ENCODE results near the gene DUSP18. TPM values are rescaled to one million over a fixed set of nuclear protein-coding genes. Genes with fewer than 3 reads are reported as not detected.

DUSP18 gene
- total RNA-seq, 2 donors from 2014 or later, result 7.3 to 7.6 TPM

DNA sequence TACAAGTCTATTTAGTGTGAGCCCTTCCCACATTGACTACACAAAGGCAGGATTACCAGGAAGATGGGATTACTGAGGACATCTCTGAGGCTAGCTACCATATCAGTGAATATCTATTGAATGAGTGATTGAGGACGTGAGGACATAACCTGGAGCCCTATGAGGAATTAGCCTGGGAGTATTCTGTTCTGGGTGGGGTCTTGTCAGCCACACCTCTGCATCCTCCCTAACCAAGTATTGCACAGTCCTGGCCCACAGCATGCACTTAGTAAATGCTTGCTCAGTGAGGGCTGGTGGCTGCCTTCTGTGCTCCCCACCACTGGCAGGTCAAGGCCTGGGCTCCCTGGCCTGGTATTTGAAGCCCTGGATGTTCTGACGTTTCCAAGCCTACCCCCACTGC, 14.8 kb downstream of the DUSP18 start:
- 74 to 85% methylated on average over 2 of the region's 2 CpGs for WGBS, 2 experiments (ENCODE audit: insufficient coverage in 1 of 2, insufficient read length in 1 of 2)
- H3K27ac Mint-ChIP-seq, result no peak overlapping the region
- Histone ChIP-seq H3K9me3 (ENCODE audit: control insufficient read depth, low read length) (no peaks in the 10 kb centered on the region), H3K27ac (ENCODE audit: low read depth, low read length) (no peak overlapping the region), H3K27me3 (ENCODE audit: control insufficient read depth, insufficient read depth, low read length, poor library complexity, severe bottlenecking) (no peaks in the 10 kb centered on the region), H3K36me3 (ENCODE audit: control insufficient read depth, insufficient read depth, low read length) (no peaks in the 10 kb centered on the region), H3K9ac (ENCODE audit: extremely low read depth, low read length, poor library complexity, severe bottlenecking) (no peak overlapping the region), H3K4me3 (ENCODE audit: low read length) (no peak overlapping the region), H3K4me1 (ENCODE audit: control insufficient read depth, insufficient read depth, low read length) (peaks cover 5% of the 10 kb centered on the region)
- H3K4me1 Mint-ChIP-seq, result peaks cover 20% of the 10 kb centered on the region
- DNase-seq, result no peak
- peaks cover 2% of the 10 kb centered on the region for H3K36me3 Mint-ChIP-seq (ENCODE audit: low read depth)
- TF ChIP-seq, protein P1, sequence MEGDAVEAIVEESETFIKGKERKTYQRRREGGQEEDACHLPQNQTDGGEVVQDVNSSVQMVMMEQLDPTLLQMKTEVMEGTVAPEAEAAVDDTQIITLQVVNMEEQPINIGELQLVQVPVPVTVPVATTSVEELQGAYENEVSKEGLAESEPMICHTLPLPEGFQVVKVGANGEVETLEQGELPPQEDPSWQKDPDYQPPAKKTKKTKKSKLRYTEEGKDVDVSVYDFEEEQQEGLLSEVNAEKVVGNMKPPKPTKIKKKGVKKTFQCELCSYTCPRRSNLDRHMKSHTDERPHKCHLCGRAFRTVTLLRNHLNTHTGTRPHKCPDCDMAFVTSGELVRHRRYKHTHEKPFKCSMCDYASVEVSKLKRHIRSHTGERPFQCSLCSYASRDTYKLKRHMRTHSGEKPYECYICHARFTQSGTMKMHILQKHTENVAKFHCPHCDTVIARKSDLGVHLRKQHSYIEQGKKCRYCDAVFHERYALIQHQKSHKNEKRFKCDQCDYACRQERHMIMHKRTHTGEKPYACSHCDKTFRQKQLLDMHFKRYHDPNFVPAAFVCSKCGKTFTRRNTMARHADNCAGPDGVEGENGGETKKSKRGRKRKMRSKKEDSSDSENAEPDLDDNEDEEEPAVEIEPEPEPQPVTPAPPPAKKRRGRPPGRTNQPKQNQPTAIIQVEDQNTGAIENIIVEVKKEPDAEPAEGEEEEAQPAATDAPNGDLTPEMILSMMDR (conservative IDR thresholded peaks at IDR 0.05), result no peak
- no peak overlapping the region for H3K4me3 Mint-ChIP-seq
- H3K27me3 Mint-ChIP-seq (ENCODE audit: insufficient read depth), result no peaks in the 10 kb centered on the region
- no peaks in the 10 kb centered on the region for H3K9me3 Mint-ChIP-seq

GRCh38 chr22:30650508-30651116, 17.1 kb downstream of the DUSP18 start:
- Mint-ChIP-seq H3K27ac (peak overlapping the region; percentile 78), H3K4me1 (peaks cover 19% of the 10 kb centered on the region), H3K9me3 (no peaks in the 10 kb centered on the region), H3K36me3 (ENCODE audit: low read depth) (peaks cover 2% of the 10 kb centered on the region), H3K4me3 (no peak overlapping the region), H3K27me3 (ENCODE audit: insufficient read depth) (no peaks in the 10 kb centered on the region)
- WGBS, 2 experiments (ENCODE audit: insufficient coverage in 1 of 2, insufficient read length in 1 of 2), result 85% methylated on average over 4 to 5 of the region's 5 CpGs
- Histone ChIP-seq H3K4me3 (ENCODE audit: low read length) (no peak overlapping the region), H3K27ac (ENCODE audit: low read depth, low read length) (no peak overlapping the region), H3K9ac (ENCODE audit: extremely low read depth, low read length, poor library complexity, severe bottlenecking) (no peak overlapping the region), H3K9me3 (ENCODE audit: control insufficient read depth, low read length) (no peaks in the 10 kb centered on the region), H3K4me1 (ENCODE audit: control insufficient read depth, insufficient read depth, low read length) (peaks cover 5% of the 10 kb centered on the region), H3K27me3 (ENCODE audit: control insufficient read depth, insufficient read depth, low read length, poor library complexity, severe bottlenecking) (no peaks in the 10 kb centered on the region), H3K36me3 (ENCODE audit: control insufficient read depth, insufficient read depth, low read length) (no peaks in the 10 kb centered on the region)
- no peak for DNase-seq
- TF ChIP-seq, protein P1 (conservative IDR thresholded peaks at IDR 0.05), result no peak

DNA sequence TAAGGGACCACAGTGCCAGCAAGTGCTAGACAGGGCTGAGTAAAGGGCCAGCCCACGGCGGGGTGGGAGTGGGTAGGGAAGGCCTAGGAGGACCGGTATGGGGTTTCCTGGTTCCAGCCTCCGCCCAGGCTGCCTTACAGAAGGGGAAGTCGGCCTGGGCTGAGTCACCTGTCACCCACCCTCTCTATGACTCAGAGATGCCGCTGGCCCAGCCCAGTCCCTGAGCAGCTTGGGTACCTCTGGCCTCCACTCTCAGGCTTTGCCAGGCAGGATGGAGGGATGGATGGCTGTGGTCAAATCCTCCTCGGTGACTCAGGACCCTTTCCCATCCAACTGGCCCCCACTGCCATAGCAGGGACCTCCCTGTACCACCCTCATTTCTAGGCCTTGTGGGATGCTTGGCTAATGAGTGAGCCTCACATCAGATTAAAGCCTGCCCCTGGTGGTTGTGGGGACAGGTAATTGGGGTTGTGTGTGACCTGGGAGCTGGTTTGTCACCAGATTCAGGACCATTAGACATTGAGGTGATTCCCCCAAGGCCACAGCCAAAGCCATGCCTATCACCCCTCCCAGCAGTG, 18.2 kb downstream of the DUSP18 start:
- Mint-ChIP-seq H3K4me3 (no peak overlapping the region), H3K36me3 (ENCODE audit: low read depth) (peaks cover 2% of the 10 kb centered on the region), H3K27me3 (ENCODE audit: insufficient read depth) (no peaks in the 10 kb centered on the region), H3K27ac (no peak overlapping the region), H3K9me3 (no peaks in the 10 kb centered on the region), H3K4me1 (peaks cover 16% of the 10 kb centered on the region)
- peak; percentile 73 for DNase-seq
- H3K9ac ChIP-seq (ENCODE audit: extremely low read depth, low read length, poor library complexity, severe bottlenecking), result no peak overlapping the region
- H3K4me1 ChIP-seq (ENCODE audit: control insufficient read depth, insufficient read depth, low read length), result peaks cover 5% of the 10 kb centered on the region
- H3K9me3 ChIP-seq (ENCODE audit: control insufficient read depth, low read length), result no peaks in the 10 kb centered on the region
- H3K27me3 ChIP-seq (ENCODE audit: control insufficient read depth, insufficient read depth, low read length, poor library complexity, severe bottlenecking), result no peaks in the 10 kb centered on the region
- TF ChIP-seq, protein P1 (conservative IDR thresholded peaks at IDR 0.05), result peak; percentile 33
- no peak overlapping the region for H3K4me3 ChIP-seq (ENCODE audit: low read length)
- 70 to 80% methylated on average over 1 to 7 of the region's 7 CpGs for WGBS, 2 experiments (ENCODE audit: insufficient coverage in 1 of 2, insufficient read length in 1 of 2)
- no peak overlapping the region for H3K27ac ChIP-seq (ENCODE audit: low read depth, low read length)
- H3K36me3 ChIP-seq (ENCODE audit: control insufficient read depth, insufficient read depth, low read length), result no peaks in the 10 kb centered on the region

Data from endodermal cell (in vitro differentiated cells).